HepG2 (cell line): Measurements from ENCODE around the gene CKMT2. TPM values are rescaled to one million over a fixed set of nuclear protein-coding genes. Genes with fewer than 3 reads are reported as not detected.

ENCODE experiments used
- ATF7-NPFF ChIP-seq: sonication (generic); formaldehyde crosslinking; IDR thresholded peaks from 2 replicates; pipeline ENCODE4 v1.8.1; 2023; ENCODE audit warnings: mild to moderate bottlenecking, low read depth, missing genetic modification reagents, moderate library complexity
- ATM ChIP-seq: fragments of 450-650 bp; IDR thresholded peaks from 2 replicates; pipeline ENCODE4 v1.7.1; 2017; ENCODE audit warnings: mild to moderate bottlenecking, borderline replicate concordance
- CAMTA2 ChIP-seq: sonication (generic); formaldehyde crosslinking; IDR thresholded peaks from 2 replicates; pipeline ENCODE4 v1.4.0; 2020; ENCODE audit warnings: mild to moderate bottlenecking, missing genetic modification reagents, borderline replicate concordance
- CBX2 ChIP-seq, 2 experiments: fragments of 200-600 bp in 1 of 2; sonication (generic); formaldehyde crosslinking in 1 of 2; IDR thresholded peaks; 2 replicates each; pipeline versions ENCODE4 v1.7.0 to v1.8.1; 2018 to 2022; ENCODE audit warnings: low read depth in 2 of 2, low read length in 1 of 2, mild to moderate bottlenecking in 1 of 2, missing genetic modification reagents in 1 of 2
- CCAR2 ChIP-seq: fragments of 200-400 bp; formaldehyde crosslinking; optimal IDR thresholded peaks from 2 replicates; pipeline ENCODE3; 2018; ENCODE audit warnings: low read depth, mild to moderate bottlenecking, low read length, moderate library complexity
- HNRNPK ChIP-seq: fragments of 200-400 bp; formaldehyde crosslinking; IDR thresholded peaks from 2 replicates; pipeline ENCODE4 v1.6.1; 2018; ENCODE audit warnings: low read length, low read depth, moderate library complexity, mild to moderate bottlenecking; ENCODE audit not compliant: poor library complexity, severe bottlenecking
- HNRNPL ChIP-seq: fragments of 200-400 bp; formaldehyde crosslinking; IDR thresholded peaks from 2 replicates; pipeline ENCODE4 v1.6.1; 2017; ENCODE audit warnings: mild to moderate bottlenecking, low read depth, low read length
- HNRNPLL ChIP-seq: fragments of 200-400 bp; formaldehyde crosslinking; IDR thresholded peaks from 2 replicates; pipeline ENCODE4 v1.6.1; 2017; ENCODE audit warnings: mild to moderate bottlenecking, low read depth, low read length; ENCODE audit not compliant: poor library complexity, severe bottlenecking
- MAFK ChIP-seq, 2 experiments: IDR thresholded peaks in 1 of 2; conservative IDR thresholded peaks in 1 of 2; 2 replicates each; pipeline ENCODE4 v1.6.1; 2011; ENCODE audit warnings: improper control_type of control experiment in 2 of 2, low read length in 2 of 2
- NFYB ChIP-seq: sonication (generic); formaldehyde crosslinking; IDR thresholded peaks from 2 replicates; pipeline ENCODE4 v1.4.0; 2020; ENCODE audit warnings: missing genetic modification reagents
- NR2C2 ChIP-seq: sonication (generic); formaldehyde crosslinking; IDR thresholded peaks from 2 replicates; pipeline ENCODE4 v1.4.0; 2020; ENCODE audit warnings: missing genetic modification reagents, mild to moderate bottlenecking, moderate library complexity, borderline replicate concordance
- PAWR ChIP-seq: sonication (generic); formaldehyde crosslinking; IDR thresholded peaks from 2 replicates; pipeline ENCODE4 v1.4.0; 2020; ENCODE audit warnings: missing genetic modification reagents, mild to moderate bottlenecking, borderline replicate concordance
- PCBP1 ChIP-seq: fragments of 200-400 bp; formaldehyde crosslinking; IDR thresholded peaks from 2 replicates; pipeline ENCODE4 v1.6.1; 2017; ENCODE audit warnings: mild to moderate bottlenecking, low read depth, low read length, borderline replicate concordance
- PHF8 ChIP-seq: sonication (generic); formaldehyde crosslinking; IDR thresholded peaks from 2 replicates; pipeline ENCODE4 v1.5.0; 2020; ENCODE audit warnings: missing genetic modification reagents
- PTBP1 ChIP-seq: fragments of 200-400 bp; formaldehyde crosslinking; IDR thresholded peaks from 2 replicates; pipeline ENCODE4 v1.6.1; 2018; ENCODE audit warnings: low read length, low read depth; ENCODE audit not compliant: poor library complexity, severe bottlenecking
- SCMH1 ChIP-seq: sonication (generic); formaldehyde crosslinking; IDR thresholded peaks from 2 replicates; pipeline ENCODE4 v1.9.0; 2021; ENCODE audit warnings: missing genetic modification reagents, mild to moderate bottlenecking, borderline replicate concordance
- SP5 ChIP-seq: IDR thresholded peaks from 2 replicates; pipeline ENCODE4 v1.6.1; 2016; ENCODE audit warnings: low read depth, borderline replicate concordance
- ZBTB21 ChIP-seq: sonication (generic); formaldehyde crosslinking; IDR thresholded peaks from 2 replicates; pipeline ENCODE4 v1.4.0; 2020; ENCODE audit warnings: missing genetic modification reagents
- ZFP82 ChIP-seq: sonication (generic); formaldehyde crosslinking; IDR thresholded peaks from 2 replicates; pipeline ENCODE4 v1.5.1; 2020; ENCODE audit warnings: mild to moderate bottlenecking, missing genetic modification reagents, borderline replicate concordance
- ZNF234 ChIP-seq: sonication (generic); formaldehyde crosslinking; conservative IDR thresholded peaks from 2 replicates; pipeline ENCODE4 v1.5.1; 2020; ENCODE audit warnings: mild to moderate bottlenecking, missing genetic modification reagents
- ZNF550 ChIP-seq: sonication (generic); formaldehyde crosslinking; IDR thresholded peaks from 2 replicates; pipeline ENCODE4 v1.4.0; 2020; ENCODE audit warnings: mild to moderate bottlenecking, missing genetic modification reagents, borderline replicate concordance
- ZNF605 ChIP-seq: sonication (generic); formaldehyde crosslinking; IDR thresholded peaks from 2 replicates; pipeline ENCODE4 v1.8.0; 2022; ENCODE audit warnings: mild to moderate bottlenecking, missing genetic modification reagents
- ZNF75D ChIP-seq: sonication (generic); formaldehyde crosslinking; IDR thresholded peaks from 2 replicates; pipeline ENCODE4 v1.8.1; 2023; ENCODE audit warnings: missing genetic modification reagents, mild to moderate bottlenecking, borderline replicate concordance
- ZSCAN22 ChIP-seq: sonication (generic); formaldehyde crosslinking; IDR thresholded peaks from 2 replicates; pipeline ENCODE4 v1.4.0; 2020; ENCODE audit warnings: mild to moderate bottlenecking, missing genetic modification reagents
- ZZZ3 ChIP-seq: sonication (generic); formaldehyde crosslinking; IDR thresholded peaks from 2 replicates; pipeline ENCODE4 v1.4.0; 2020; ENCODE audit warnings: missing genetic modification reagents, mild to moderate bottlenecking, borderline replicate concordance
- polyA plus RNA-seq, 8 experiments: library from polyadenylated mRNA; depleted of rRNA in 3 of 8; stranded (reverse) in 7 of 8; unstranded in 1 of 8; fragments of >200 nt; fragmentation: Illumina TruSeq in 4 of 8; extraction: Trizol in 4 of 8; gene quantifications; 2 replicates each; pipeline versions ENCODE4 v1.2.1 to v1.2.3, GENCODE V29; 2011 to 2016; ENCODE audit warnings: low read depth in 4 of 8, missing spikeins in 1 of 8, mixed read lengths in 1 of 8; ENCODE audit not compliant: insufficient read depth in 1 of 8
- total RNA-seq, 5 experiments: library from RNA; depleted of rRNA; stranded (reverse); fragments of >200 nt; fragmentation: Illumina TruSeq; extraction: Trizol; gene quantifications; 2 replicates each; pipeline ENCODE4 v1.2.3, GENCODE V29; 2016; ENCODE audit warnings: low read depth in 1 of 5
- TF ChIP-seq, protein P1 (sequence below): sonication (generic); formaldehyde crosslinking; IDR thresholded peaks from 2 replicates; pipeline ENCODE4 v1.4.0; 2020; ENCODE audit warnings: missing genetic modification reagents
- TF ChIP-seq, protein P2 (sequence below): IDR thresholded peaks from 2 replicates; pipeline ENCODE4 v1.6.1; 2016; ENCODE audit warnings: control low read depth

Gene CKMT2
- total and polyA plus RNA-seq, 2 of the 13 experiments (the other 11 are each of a cell fraction or from before 2014, with no cell fraction given), result 1.2 to 8.8 TPM

GRCh38 chr5:81233080-81233634 is at the start of gene CKMT2 (continued):
- TF ChIP-seq ZFP82 (CRISPR knock-in tag), result no peak
- no peak for TF ChIP-seq ZZZ3
- no peak for TF ChIP-seq HNRNPK
- TF ChIP-seq PCBP1, result no peak
- no peak for TF ChIP-seq ZNF75D (CRISPR knock-in tag)
- TF ChIP-seq CBX2 (IDR thresholded peaks at IDR 0.05; ENCODE audit: low read depth, low read length), result no peak
- no peak for TF ChIP-seq CBX2 (CRISPR knock-in tag; IDR thresholded peaks at IDR 0.05; ENCODE audit: low read depth)
- no peak for TF ChIP-seq ATM
- TF ChIP-seq ZNF605 (CRISPR knock-in tag), result no peak
- no peak for TF ChIP-seq ZNF550 (CRISPR knock-in tag)
- TF ChIP-seq, protein P1, sequence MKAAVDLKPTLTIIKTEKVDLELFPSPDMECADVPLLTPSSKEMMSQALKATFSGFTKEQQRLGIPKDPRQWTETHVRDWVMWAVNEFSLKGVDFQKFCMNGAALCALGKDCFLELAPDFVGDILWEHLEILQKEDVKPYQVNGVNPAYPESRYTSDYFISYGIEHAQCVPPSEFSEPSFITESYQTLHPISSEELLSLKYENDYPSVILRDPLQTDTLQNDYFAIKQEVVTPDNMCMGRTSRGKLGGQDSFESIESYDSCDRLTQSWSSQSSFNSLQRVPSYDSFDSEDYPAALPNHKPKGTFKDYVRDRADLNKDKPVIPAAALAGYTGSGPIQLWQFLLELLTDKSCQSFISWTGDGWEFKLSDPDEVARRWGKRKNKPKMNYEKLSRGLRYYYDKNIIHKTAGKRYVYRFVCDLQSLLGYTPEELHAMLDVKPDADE (CRISPR knock-in tag), result no peak
- no peak for TF ChIP-seq PTBP1
- no peak for TF ChIP-seq SCMH1 (CRISPR knock-in tag)
- TF ChIP-seq MAFK (conservative IDR thresholded peaks at IDR 0.05 in 1 of 2, IDR thresholded peaks at IDR 0.05 in 1 of 2; ENCODE audit: low read length in 2 of 2), result no peak
- TF ChIP-seq PAWR (CRISPR knock-in tag), result no peak
- TF ChIP-seq HNRNPL, result no peak
- no peak for TF ChIP-seq ZSCAN22
- no peak for TF ChIP-seq NR2C2 (CRISPR knock-in tag)
- 0 out of 2 replicates have a peak, but pooled peaks have one; percentile 47 for TF ChIP-seq ATF7-NPFF
- TF ChIP-seq PHF8 (CRISPR knock-in tag), result peak; percentile 28; the same call in 1 of the 2 replicates
- TF ChIP-seq, protein P2, sequence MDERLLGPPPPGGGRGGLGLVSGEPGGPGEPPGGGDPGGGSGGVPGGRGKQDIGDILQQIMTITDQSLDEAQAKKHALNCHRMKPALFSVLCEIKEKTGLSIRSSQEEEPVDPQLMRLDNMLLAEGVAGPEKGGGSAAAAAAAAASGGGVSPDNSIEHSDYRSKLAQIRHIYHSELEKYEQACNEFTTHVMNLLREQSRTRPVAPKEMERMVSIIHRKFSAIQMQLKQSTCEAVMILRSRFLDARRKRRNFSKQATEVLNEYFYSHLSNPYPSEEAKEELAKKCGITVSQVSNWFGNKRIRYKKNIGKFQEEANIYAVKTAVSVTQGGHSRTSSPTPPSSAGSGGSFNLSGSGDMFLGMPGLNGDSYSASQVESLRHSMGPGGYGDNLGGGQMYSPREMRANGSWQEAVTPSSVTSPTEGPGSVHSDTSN (CRISPR knock-in tag), result no peak
- TF ChIP-seq ZBTB21 (CRISPR knock-in tag), result no peak
- TF ChIP-seq NFYB, result 0 out of 2 replicates have a peak, but pooled peaks have one; percentile 16
- no peak for TF ChIP-seq CCAR2
- no peak for TF ChIP-seq CAMTA2 (CRISPR knock-in tag)
- peak; percentile 70 for TF ChIP-seq HNRNPLL
- no peak for TF ChIP-seq ZNF234 (CRISPR knock-in tag)
- TF ChIP-seq SP5 (CRISPR knock-in tag), result no peak
